ENCODE results near the gene KNSTRN. TPM values are rescaled to one million over a fixed set of nuclear protein-coding genes. Genes with fewer than 3 reads are reported as not detected.

Gene KNSTRN
- total RNA-seq, 1 experiment from 2014 or later: 117 TPM

DNA sequence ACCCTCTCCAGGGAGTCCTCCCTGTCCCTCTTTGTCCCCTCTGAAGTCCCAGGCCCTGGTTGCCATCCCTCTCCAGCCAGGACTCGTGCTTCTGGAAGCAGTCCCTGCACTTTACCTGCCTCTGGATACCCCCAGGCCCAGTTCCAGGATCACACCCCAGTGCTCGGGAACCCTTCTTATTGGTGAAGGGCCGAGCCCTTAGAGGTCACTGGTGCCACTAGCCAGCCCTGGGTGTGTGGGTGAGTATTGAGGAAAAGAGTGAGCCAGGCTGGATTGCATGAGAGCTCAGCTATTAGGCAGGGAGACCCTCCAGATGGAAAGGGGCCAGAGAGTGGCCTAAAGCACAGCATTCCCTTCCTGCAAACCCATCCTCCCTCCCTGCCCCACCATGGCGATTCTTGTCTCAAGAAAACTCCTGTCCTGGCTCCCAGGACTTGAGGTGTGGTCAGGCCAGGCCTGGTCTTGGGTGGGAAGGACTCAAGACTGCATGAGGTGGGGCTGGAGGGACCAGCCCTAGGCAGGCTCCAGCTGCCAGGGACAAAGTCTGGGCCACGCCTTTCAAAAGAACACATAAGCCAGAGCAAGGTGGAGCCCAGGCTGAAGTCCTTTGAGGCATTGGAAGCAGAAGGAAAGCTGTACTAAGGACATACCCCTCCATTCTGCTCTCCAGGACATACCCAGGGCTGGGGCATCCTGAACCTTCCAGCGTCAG lies 36.5 kb upstream of the KNSTRN start:
- no peak for DNase-seq (ENCODE audit: low spot score)

DNA sequence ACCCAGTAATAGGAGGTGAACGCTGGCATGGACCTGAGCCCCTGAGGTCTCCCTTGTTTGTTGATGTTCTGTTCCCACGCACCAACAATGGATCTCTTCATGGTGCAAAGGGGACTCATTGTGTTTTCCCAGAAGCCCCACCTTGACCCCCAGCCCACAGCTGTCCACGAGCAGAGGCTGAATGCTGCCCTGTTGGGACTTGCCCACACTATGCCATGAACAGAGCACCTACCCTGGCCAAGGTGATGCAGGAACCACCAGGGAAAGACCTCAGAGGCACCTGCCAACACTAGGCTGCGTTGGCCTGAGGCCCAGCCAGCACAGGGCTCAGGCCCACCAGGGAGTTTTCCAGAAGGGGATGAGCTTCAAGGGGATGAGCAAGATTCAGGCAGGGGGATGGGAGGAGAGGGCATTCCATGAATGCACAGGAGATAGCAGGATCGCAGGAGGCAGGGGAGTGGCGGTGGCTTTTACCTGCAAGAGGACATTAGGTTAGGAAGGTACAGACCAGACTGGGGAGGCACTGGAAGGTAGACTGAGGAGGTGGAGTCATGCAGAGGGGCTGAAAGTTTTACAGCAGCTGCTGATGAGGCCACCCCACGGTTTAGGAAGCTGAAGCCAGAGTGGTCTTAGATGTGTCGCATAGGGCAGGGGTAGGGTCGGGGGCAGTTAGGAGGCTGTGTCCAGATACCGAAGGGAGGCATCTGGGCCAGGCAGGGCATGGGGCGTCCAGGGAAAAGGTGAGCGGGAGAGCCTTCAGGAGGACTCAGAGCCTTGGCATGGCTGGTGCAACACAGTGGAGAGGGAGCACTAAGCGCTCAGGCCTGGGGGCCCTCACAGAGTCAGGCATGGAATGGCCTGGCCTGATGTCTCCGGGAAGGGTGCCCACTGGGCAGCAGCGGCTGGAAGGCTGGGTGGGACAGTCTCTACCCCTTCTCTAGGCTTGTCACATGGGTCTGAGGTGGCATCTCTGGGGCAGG lies 35.7 kb upstream of the KNSTRN start:
- DNase-seq (ENCODE audit: low spot score): no peak

DNA sequence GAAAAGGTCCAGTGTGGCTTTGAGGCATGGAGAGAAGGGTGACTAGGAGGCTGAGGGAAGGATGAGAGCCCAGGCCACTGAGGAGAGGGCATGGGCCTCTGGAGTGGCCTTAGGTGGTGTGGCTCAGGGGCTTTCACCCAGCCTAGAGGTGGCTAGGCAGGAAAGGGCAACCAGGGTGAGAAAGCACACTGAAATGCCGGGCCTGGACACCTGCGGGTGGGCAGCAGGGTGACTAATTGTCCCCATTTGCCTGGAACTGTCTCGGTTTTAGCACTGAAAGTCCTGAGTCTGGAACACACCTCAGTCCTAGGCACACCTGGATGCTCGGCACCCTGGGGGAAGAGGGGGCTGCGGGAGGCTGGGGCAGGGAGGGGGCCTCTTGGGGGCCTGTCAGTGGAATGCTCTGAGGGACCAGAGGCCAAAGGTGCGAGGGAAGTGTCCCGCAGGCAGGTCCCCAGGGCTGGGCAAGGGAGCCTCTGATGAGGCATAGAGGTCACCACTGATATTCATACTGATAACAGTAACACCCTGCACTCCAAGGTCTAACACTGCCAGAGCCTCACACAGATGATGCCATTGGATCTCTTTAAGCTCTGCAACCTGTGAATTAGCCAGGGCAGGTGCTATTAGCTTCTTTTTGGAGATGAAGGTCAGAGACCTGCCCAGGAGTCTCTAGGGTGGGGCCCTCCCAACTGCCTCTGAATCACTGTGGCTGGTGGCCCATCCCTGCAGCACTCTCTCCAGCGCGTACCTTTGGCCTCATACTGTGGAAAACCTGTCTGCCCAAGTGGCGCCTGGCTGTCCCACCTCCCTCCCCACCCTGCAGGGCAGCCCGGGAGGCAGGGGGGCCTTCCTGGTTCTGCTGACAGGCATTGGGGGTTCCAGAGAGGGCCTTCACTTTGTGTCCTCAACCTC lies 34.7 kb upstream of the KNSTRN start:
- DNase-seq (ENCODE audit: low spot score): no peak

DNA sequence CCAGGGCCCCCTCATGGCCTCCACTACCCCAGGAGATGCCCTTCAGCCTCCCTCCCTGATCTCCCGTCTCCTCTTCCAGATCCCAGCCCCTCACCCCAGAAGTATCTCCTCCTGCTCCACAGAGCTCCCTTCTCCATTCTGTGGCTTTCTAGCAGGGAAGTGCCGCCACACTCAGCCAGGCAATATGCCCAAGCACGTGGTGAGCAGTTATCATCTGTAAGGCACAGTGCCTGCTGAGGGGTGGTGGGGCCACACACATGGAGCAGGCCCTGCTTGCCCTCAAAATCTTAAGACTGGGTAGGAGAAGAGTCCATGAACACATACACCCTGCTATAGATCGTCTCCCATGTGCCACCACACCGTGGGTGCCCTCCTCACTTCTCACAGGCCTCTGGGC lies 34.0 kb upstream of the KNSTRN start:
- no peak for DNase-seq (ENCODE audit: low spot score)

DNA sequence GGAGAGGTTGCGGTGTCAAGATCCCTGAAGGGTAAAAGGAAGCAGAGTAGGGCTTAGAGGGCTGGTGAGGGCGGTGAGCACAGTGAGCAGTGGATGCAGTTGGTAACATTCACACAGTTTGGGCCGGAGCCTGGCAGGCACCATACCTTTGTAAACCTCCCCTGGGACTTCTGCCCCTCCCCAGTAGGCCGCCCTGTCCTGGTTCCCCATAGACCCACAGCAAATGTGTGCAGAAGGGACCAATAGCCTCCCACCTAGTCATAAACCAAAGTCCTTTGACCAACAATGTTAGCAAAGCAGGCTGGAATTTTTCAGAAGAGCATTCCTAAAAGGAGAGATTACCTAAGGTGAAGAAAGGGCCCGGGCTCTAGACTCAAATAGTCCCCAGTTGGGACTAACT lies 33.4 kb upstream of the KNSTRN start:
- no peak for DNase-seq (ENCODE audit: low spot score)

DNA sequence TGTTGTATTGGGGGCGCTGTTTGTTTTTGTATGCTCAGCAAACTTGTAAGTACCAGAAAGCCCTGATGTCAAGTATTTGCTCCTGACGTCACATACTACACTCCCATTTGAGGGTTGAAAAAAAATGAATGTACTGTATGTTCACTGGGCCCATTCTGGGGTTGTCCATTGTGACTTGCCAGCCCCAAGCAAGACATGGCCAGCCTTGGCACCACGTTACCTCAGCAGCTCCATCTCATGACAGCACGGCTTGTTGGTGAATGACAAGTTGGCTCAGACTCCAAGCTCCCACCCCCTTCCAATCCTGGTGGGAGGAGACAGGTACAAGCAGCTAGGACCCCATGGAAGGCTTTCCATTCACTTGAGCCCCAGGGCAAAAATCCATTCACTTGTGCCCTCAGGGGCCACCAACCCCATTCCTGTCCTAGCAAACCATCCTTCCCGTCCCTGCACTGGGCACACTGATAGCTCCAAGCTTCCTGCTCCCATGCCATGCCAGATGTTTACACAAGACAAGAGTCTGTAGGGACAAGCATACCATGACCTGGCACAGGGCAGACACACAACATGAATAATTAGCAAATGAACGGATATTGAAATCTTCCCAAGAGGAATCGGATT lies 30.1 kb upstream of the KNSTRN start:
- DNase-seq (ENCODE audit: low spot score): no peak

DNA sequence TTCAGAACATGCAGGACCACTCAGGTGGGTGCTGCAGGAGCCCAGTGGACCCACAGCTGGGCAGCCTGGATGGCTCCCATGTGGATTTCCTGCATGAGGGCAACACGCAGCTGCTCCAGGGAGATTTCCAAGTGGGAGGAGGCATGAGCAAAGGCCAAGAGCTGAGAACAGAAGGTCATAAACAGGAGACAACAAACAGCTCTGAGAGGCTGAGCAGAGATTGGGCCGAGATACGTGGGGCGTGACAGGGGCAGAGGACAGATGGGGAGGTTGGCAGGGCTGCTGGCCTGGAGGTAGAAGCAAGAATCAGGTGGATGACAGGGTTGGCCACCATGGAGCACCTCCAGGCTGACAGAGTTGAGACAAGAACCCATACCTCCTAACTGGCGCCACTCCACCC lies 28.8 kb upstream of the KNSTRN start:
- DNase-seq (ENCODE audit: low spot score): no peak

DNA sequence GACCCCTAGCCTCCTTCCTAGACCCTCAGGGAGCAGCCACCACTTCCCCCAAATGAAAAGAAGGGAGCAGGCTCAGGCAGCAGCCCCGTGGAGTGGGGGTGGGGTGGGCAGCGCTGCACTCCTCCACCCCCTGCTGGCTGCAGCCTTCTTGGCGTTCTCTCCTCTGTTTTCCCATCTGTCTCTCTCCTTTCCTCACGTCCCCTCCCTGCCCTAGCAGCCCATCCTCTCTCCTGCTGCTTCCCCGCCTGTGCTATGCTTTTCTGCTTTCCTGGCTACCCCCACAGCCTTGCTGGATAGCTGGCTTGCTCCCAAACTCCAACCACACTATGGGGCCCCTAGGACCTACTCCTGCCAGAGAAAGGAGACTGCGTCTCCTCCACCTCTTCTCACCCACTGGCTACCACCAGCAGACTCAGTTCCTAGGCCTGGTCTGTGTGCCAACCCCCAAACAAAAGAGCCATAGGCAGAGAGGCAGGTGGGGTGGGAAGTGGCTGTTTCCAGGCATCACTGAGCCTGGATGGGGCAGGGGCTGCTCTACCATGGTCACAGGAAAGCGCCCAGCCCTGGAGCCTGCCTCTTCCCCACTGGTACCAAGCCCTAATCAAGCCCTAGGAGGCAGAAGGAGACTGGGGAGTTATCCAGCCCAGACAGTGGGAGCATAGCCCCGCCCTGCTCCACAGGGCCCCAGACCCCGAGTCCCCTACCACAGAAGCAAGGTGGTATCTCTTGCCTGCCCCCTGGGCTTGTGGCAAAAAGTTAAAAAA lies 27.9 kb upstream of the KNSTRN start:
- DNase-seq (ENCODE audit: low spot score): no peak

DNA sequence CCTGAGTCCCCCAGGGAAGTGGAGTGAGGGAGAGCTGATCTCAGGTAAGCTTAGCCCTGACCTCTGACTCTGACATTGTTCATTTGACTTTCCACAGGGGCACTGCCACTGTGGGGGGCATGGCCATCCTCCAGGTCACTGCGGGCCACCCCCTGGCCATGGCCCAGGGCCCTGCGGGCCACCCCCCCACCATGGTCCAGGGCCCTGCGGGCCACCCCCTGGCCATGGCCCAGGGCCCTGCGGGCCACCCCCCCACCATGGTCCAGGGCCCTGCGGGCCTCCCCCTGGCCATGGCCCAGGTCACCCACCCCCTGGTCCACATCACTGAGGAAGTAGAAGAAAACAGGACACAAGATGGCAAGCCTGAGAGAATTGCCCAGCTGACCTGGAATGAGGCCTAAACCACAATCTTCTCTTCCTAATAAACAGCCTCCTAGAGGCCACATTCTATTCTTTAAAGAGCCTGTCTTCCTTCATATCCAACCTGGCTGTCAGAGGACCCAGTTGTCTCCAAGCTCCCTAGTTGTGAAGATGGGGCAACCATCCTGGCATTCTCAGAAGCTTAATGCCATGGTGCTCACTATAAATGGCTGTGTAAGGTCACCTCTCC lies 26.4 kb upstream of the KNSTRN start:
- no peak for DNase-seq (ENCODE audit: low spot score)

DNA sequence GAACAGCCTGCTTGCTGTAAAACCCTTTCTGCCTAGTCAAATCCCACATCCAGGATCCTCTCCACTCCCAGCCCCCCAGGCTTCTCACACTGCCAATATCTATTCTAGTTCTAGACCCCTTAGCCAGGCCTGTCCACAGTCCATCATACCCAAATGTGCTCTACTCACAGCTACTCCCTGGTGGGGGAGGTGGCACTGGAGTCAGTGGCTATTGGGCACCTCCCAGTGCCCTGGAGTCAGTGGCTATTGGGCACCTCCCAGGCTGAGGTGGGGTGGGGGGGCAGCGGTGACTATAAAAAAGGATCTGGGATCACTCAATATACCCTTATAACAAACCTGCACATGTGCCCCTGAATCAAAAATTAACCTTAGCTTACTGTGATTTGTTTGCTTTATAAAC lies 25.3 kb upstream of the KNSTRN start:
- DNase-seq (ENCODE audit: low spot score): no peak

DNA sequence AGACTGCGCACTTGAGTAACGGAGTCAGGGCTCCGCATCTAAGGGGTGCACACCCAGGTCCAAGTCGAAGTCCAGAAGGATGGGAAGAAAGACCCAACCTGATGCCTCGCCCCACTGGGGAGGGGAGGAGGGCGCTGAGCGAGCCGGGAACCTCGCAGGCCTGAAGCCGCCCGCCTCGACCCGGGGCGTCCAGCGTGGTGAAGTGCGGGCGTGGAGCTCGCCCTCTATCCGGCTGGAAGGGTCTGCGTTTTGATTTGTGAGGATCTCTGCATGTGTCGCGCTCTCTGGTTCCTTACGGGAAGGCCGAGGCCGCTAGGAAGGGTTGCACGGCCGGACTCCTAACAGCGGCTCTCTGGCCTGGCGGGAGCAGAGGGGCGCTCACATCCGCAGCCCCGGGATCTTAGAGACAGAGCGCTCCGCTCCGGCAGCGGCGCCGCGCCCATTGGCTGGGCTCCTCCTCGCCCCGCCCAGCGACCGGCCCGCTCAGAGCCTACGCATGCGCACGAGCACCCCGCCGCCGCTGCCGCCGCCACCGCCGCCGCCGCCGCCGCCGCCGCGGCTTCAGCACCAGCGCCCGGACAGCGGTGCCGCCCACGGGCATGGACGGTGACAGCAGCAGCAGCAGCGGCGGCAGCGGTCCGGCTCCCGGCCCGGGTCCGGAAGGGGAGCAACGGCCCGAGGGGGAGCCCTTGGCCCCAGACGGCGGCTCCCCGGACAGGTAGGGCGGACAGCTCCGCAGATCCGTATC lies 24.6 kb upstream of the KNSTRN start, which contains the start of gene DISP2:
Gene DISP2 (plus strand): TSS at position 497 of the 748 bp plus-strand sequence. CDS start 103 bp downstream, at position 600.
- DNase-seq (ENCODE audit: low spot score): peak; percentile 60

DNA sequence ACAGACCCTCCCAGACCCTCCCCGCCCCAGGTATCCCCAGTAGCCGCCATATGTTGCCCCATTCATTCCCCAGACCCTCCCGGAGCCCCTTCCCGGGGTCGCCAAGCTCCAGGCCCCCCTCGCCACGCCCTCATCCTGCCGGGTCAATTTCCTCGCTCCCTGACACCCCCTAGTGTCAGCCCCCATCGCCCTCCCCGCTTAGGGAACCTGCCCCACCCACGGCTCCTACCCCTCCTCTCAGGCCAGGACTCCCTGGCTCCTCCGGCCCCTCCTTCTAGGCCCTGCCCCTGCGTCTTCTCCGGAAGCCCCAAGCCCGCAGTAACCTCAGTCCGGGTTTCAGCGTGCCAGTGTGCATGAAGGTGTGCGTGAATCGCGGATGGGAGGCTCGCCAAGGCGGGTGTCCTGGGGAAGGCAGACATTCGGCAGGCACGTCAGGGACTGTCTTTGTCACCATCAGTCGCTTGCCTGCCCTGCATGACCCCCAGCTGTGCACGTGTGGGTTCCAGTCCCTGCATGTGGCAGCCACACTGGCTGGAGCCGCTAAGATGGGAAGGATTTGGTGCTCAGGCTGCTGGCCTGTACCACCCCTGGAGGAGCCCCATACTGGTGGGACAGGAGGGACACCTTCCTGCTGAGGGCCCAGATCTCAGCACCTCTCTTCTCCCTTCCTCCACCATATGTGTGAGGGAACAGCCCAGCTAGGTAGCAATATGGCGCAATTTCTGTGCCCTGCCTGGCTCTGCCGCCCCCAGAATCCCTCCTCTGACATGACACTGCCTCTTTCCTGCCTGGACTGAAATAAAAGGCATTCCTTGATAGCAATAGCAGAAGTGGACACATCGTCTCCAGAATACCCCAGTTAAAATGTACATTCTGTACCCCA lies 23.8 kb upstream of the KNSTRN start:
- no peak for DNase-seq (ENCODE audit: low spot score)

DNA sequence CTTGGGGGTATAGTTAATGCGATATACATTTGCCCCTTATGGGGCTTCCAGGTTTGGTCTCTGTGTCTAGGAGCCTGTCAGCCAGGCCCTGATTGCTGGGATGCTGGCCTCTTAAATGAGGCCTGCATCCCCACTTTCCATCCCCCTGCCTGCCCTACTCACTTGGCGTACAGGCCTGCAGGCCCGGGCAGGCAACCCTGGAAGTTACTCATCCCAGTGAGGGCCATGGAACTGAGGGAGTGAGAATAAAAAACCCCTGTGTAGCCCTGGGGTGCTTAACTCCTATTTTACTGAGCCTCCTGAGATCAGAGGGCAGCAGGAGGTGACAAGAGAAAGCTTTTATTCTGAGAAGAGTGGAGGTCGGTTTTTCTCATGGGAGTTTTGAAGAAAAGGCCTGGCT lies 22.5 kb upstream of the KNSTRN start:
- DNase-seq (ENCODE audit: low spot score): no peak

DNA sequence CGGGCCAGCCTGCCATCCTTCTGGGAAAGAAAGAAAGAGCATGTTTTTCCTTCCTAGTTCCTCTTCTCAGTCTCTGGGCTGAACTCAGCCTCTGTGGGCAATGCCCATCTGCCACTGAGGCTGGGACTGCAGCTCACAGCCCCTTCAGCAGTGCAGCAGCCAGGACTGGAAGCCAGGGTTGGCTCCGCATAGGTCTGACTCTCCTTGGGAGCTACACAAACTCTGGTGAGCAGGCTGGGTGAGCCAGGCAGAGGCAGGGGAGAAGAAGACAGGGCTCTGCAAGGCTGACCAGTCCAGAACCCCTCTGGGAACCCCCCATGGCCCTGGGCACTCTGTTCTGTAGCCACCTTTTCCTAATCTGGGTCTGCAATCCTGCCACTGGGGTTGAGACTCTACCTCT lies 20.9 kb upstream of the KNSTRN start:
- DNase-seq (ENCODE audit: low spot score): no peak

DNA sequence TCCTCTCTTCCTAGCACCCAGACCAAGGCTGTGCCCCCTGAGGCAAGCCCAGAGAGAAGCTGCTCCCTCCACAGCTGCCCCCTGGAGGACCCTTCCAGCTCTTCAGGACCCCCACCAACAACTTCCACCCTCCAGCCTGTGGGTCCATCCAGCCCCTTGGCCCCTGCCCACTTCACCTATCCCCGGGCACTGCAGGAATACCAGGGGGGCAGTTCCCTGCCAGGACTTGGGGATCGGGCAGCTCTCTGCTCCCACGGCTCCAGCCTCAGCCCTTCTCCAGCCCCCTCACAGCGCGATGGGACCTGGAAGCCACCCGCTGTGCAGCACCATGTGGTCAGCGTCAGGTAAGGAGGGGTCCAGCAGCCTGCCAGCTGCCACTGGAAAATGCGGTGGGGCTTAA lies 18.9 kb upstream of the KNSTRN start:
- DNase-seq (ENCODE audit: low spot score): no peak

DNA sequence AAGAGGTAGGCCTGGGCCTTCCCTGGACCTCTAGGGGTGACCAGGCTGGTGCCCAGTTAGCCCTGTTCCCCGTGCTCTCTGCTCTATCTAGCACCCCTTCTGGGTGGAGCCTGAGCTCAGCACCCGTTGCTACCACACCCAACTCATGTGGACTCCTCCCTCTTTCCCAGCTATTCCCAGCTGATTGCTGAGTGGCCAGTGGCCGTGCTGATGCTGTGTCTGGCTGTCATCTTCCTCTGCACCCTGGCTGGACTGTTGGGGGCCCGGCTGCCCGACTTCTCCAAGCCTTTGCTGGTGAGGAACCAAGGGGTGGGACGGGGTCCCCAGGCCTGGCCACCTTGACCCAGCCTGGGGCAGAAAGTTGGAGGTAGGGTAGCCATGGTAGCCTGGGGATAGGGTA lies 18.3 kb upstream of the KNSTRN start:
- no peak for DNase-seq (ENCODE audit: low spot score)

DNA sequence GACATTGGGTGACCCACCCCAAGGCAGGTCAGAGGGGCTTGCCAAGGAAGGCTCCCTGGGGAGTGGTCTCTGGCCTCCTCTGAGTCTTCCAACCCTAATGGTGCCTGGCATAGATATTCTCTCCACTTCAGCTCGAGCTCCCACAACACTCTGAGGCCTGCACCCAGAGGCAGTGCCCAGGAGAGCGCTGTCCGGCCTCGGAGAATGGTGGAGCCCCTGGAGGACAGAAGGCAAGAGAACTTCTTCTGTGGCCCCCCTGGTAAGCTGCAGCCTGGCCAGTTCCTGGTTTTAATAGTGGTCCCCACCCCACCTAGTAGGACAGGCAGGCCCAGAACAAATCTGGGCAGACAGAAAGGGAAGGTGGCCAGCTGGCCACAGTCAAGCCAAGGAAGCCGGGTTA lies 17.5 kb upstream of the KNSTRN start:
- DNase-seq (ENCODE audit: low spot score): no peak
